Measurements from ENCODE around the gene ANXA6.
"Not testable (repeated sequence)": the region's sequence is repeated elsewhere in the genome, so short reads cannot be mapped to it uniquely, and the experiment has no call there.

Gene ANXA6

GRCh38 chr5:151180291-151180690 lies 22.7 kb upstream of the ANXA6 start:
- no peak for DNase-seq

DNA sequence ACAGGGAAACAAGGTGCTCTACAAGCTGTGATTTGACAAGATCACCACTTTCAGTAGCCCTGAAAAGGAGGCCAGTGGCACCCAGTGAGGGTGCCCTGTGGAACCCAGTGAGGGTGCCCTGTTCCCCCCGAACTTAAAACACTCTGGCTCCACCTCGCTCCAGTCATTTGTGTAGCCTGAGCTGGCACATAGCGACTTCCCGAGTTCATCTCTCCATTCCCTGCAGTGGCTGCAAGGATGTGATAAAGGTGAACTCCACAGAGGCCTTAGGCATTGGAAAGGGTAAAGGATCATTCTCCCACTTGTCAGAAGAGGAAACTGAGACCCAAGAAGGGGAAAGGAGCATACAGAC lies 21.9 kb upstream of the ANXA6 start:
- DNase-seq = no peak

DNA sequence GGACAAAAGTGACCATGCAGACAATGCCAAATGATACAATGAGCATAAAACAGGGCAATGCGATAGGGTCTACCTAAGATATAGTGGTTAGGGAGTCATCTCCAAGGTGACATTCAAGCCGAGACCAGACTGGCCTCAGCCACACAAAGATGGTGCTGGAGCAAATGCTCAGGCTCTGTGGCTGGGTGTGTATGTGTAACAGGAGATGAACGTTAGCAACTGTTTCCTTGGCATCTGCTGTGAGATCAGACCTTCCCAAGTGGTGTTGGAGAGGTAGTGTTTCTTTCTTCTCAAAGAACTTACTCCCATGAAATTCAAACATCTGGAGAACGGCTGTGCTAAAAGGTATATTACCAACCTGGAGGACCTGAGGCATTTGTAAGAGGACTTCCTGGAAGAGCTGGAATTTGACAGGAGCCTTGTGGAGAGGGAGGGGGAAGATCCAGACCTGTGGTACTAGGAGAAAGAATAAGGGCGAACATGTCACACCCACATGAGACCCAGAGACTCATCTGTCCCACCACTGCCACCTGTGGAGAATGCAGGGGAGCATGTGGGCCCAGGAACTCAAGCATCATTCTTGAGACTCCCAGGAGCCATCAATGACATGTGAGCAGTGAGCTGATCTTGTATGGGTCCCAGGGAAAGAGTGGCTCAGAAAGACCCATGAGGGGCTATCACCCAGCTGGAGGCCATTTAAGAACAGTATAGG lies 21.4 kb upstream of the ANXA6 start:
- DNase-seq = no peak

GRCh38 chr5:151178372-151178771 lies 20.8 kb upstream of the ANXA6 start:
- DNase-seq = no peak

GRCh38 chr5:151176268-151176667 lies 18.7 kb upstream of the ANXA6 start:
- DNase-seq = not testable (repeated sequence)

- no peak for DNase-seq
These were observed 17.1 kb upstream of the ANXA6 start for GRCh38 chr5:151174612-151175101.

DNA sequence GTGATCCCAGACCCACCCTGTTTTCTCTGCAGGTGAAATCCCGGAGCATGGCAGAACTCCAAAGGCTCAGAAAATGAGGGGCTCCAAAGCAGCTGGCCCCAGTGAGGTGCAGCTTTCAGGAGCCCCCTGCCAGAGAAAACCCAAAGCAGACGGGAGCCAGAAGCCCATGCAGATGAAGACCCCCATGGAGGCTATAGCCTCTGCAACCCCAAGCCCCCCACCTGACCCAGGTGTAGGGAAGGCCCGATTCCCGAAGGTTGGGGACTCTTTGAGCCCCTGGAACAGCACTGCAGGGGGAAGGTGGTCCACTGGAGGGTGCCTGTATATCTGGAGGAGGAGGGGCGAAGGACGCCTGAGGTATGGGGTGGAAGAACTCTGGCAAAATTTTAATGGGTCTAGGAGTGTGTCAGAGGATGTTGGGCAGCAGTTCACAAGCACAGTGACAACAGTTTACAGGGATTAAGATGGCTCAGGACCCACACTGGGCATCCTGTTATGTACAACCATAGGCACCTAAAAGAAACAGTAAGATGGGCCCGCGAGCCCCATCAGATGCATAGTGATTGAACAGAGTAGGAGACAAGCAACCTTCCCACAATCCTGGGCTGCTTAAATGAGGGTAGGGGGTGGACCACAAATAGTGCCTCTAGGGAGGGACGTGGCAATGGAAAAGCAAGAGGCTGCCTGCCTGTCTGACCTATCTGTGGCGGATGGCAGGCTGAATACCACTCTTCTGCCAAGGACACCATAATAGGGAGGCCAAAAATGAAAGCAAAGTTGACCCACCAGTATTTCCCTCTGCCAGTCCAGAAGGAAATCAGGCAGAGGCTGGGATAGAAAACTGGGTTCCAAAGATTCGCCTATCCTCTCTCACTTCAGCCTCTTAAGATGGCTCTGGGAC lies 16.4 kb upstream of the ANXA6 start:
- no peak for DNase-seq

GRCh38 chr5:151171529-151171928 lies 13.9 kb upstream of the ANXA6 start:
- DNase-seq = no peak

- DNase-seq = no peak
These were observed 11.2 kb upstream of the ANXA6 start for GRCh38 chr5:151168602-151169344.

DNA sequence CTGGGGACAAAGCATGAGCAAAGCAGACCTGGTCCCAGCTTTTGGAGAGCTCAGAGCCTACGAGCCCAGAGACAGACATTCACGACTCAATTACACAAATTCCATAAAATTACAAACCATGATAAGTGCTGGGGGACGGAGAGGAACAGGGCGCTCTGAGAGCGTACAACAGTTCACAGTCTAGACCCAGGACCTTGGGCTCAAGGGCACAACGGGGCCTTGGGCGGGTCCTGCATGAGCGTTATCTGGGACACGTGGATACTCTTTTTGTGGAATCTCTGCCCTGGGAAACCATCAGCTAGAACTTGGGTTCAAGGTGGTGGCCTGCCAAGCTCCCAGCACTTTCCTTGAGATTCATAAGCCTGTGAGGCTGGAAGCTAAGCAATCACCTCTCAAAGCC lies 9.4 kb upstream of the ANXA6 start:
- DNase-seq = no peak

GRCh38 chr5:151164687-151165392 lies 7.3 kb upstream of the ANXA6 start:
- peak; percentile 33 for DNase-seq

DNA sequence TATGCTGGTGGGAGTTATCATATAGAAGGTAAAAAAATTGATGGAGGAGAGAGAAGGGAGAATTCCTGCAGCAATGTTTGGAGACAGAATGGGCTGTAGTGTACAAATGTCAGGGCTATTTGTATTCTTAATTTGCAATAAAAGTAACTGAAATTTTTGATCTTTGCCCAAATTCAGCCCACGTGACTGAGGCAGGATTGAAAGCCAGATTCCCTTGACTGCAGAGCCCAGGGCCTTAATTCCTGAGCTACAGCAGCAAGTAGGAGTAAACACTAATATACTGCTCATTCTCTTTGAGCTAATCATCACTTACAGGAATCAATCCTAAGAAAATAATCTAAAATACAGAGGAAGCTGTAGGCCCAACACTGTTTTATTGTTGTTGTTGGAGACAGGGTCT lies 5.2 kb upstream of the ANXA6 start:
- no peak for DNase-seq

GRCh38 chr5:151159649-151160373 lies 2.2 kb upstream of the ANXA6 start:
- DNase-seq = no peak

GRCh38 chr5:151158287-151158661 lies 695 bp upstream of the ANXA6 start:
- no peak for DNase-seq

GRCh38 chr5:151156507-151157420 lies 815 bp downstream of the ANXA6 start:
- DNase-seq = no peak

GRCh38 chr5:151155775-151156506 lies 1.6 kb downstream of the ANXA6 start:
- no peak for DNase-seq

GRCh38 chr5:151154931-151155774 lies 2.4 kb downstream of the ANXA6 start:
- DNase-seq = no peak

DNA sequence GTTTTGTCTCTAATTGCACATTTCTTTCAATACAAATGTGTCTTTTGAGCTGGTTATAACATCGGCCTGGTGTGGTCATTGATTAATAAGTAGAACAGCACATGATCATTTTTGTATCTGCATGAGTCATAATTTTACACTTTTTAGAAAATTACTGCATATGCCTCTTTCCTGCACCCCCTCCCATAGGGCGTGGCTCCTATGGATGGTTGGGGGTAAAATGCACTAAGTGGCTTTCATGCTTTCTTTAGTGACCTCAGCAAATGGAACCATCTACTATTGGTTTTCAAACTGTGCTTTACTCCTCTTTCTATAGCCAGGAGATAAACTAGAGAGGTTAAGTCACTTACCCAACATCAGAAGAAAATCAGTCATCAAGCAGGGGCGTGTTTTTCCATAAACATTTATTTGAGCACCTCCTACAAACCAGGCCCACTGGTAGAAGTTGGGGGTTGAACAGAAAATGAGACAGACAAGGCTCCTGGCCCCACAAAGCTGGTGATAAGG lies 3.8 kb downstream of the ANXA6 start:
- DNase-seq = no peak

DNA sequence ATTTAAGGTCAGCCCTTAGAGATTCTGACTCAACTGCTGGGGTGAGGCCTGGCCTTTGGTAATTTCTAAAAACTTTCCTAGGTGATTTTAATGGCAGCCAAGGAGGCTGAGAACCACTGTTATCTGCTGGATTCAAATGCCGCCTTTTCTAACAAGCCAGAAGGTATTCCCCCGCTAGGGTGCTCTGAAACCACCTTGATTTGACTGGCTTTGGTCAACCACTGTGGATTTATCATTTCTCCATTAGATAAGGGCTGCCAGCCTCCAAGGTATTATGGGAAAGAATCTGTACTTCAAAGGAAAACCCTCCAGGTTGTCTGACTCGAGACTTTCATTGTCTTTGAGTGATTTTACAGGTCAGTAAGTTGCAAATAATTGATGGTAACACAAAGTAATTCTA lies 4.3 kb downstream of the ANXA6 start:
- DNase-seq = no peak
